ENCODE results near the gene TWF2. TPM values are rescaled to one million over a fixed set of nuclear protein-coding genes. Genes with fewer than 3 reads are reported as not detected.
A peak's percentile ranks its signal among the peaks of the same experiment; 100 is the strongest.

TWF2 gene
- total and polyA plus RNA-seq, 2 of the 13 experiments (the other 11 are each of a cell fraction or from before 2014, with no cell fraction given), result 45.5 to 108 TPM

GRCh38 chr3:52240059-52240885, 1.3 kb upstream of the TWF2 start (continued):
- TF ChIP-seq NONO (IDR thresholded peaks at IDR 0.05) (no peak), NONO (CRISPR knock-in tag; conservative IDR thresholded peaks at IDR 0.05) (peak; percentile 46; the same call in 1 of the 2 replicates), ZNF101 (CRISPR knock-in tag; IDR thresholded peaks at IDR 0.05; ENCODE audit: borderline replicate concordance, low read depth) (no peak), UBTF (CRISPR knock-in tag; IDR thresholded peaks at IDR 0.05) (0 out of 2 replicates have a peak, but pooled peaks have one; percentile 28), ZNF780A (CRISPR knock-in tag; IDR thresholded peaks at IDR 0.05) (peak; percentile 48; the same call in 1 of the 2 replicates), RBAK (CRISPR knock-in tag; IDR thresholded peaks at IDR 0.05) (0 out of 2 replicates have a peak, but pooled peaks have one; percentile 21), KDM4B (CRISPR knock-in tag; IDR thresholded peaks at IDR 0.05) (peak; percentile 25; the same call in 1 of the 2 replicates), SMAD3 (CRISPR knock-in tag; IDR thresholded peaks at IDR 0.05) (0 out of 2 replicates have a peak, but pooled peaks have one; percentile 0), NFYB (CRISPR knock-in tag; IDR thresholded peaks at IDR 0.05) (peak; percentile 26; the same call in 1 of the 2 replicates), ZNF501 (CRISPR knock-in tag; IDR thresholded peaks at IDR 0.05) (peak; percentile 44; the same call in 1 of the 2 replicates), GATAD2A (CRISPR knock-in tag; IDR thresholded peaks at IDR 0.05) (0 out of 2 replicates have a peak, but pooled peaks have one; percentile 16), ZNF253 (CRISPR knock-in tag; IDR thresholded peaks at IDR 0.05; ENCODE audit: borderline replicate concordance) (0 out of 2 replicates have a peak, but pooled peaks have one; percentile 64), BORCS8-MEF2B (CRISPR knock-in tag; IDR thresholded peaks at IDR 0.05) (no peak), ZNF687 (CRISPR knock-in tag; IDR thresholded peaks at IDR 0.05) (peak; percentile 24; the same call in 1 of the 2 replicates), CTCF (CRISPR knock-in tag; IDR thresholded peaks at IDR 0.05) (peak; percentile 44), ZNF557 (CRISPR knock-in tag; IDR thresholded peaks at IDR 0.05) (no peak), MYPOP (CRISPR knock-in tag; IDR thresholded peaks at IDR 0.05) (peak; percentile 47; the same call in 1 of the 2 replicates), ZC3H4 (CRISPR knock-in tag; IDR thresholded peaks at IDR 0.05; ENCODE audit: borderline replicate concordance) (peak; percentile 53; the same call in 1 of the 2 replicates)
